Tibial artery (tissue), 4 donors: Measurements from ENCODE around the gene FADD.

Experiments
- DNase-seq, 2 donors: peaks; one replicate each; pipeline ENCODE4 v3.0.0-alpha.2; 2019
- H3K27ac ChIP-seq, 2 donors: fragments of 200-600 bp; sonication (generic) in 1 of 2; 1 replicate in 1 of 2; 2 replicates in 1 of 2; pipeline ENCODE4 v1.5.1; 2018 to 2019; ENCODE audit warnings: mild to moderate bottlenecking in 1 of 2
- H3K27me3 ChIP-seq, 2 donors: fragments of 200-600 bp; sonication (generic) in 1 of 2; one replicate each; pipeline versions ENCODE4 v1.5.1 to v1.6.0; 2016 to 2019
- H3K36me3 ChIP-seq, 3 donors: fragments of 200-600 bp; sonication (generic) in 2 of 3; one replicate each; pipeline ENCODE4 v1.5.1; 2016 to 2019; ENCODE audit warnings: mild to moderate bottlenecking in 2 of 3
- H3K4me1 ChIP-seq, 4 donors: fragments of 200-600 bp; sonication (generic) in 2 of 4; 1 replicate in 3 of 4; 2 replicates in 1 of 4; pipeline ENCODE4 v1.5.1; 2016 to 2019
- H3K4me3 ChIP-seq, 2 donors: fragments of 200-600 bp; sonication (generic) in 1 of 2; 1 replicate in 1 of 2; 2 replicates in 1 of 2; pipeline ENCODE4 v1.5.1; 2018 to 2019; ENCODE audit warnings: mild to moderate bottlenecking in 2 of 2
- H3K9me3 ChIP-seq, 3 donors: fragments of 200-600 bp; sonication (generic) in 1 of 3; one replicate each; pipeline ENCODE4 v1.5.1; 2016 to 2019
- CTCF ChIP-seq, 2 experiments: fragments of 200-600 bp in 1 of 2; fragments of 450-650 bp in 1 of 2; IDR thresholded peaks; one replicate each; pipeline ENCODE4 v1.5.1; 2017 to 2019; ENCODE audit warnings: antibody characterized with exemption in 2 of 2, mild to moderate bottlenecking in 1 of 2, moderate library complexity in 1 of 2
- intact Hi-C: fragments of 100-400 bp; cut with DNase I; formaldehyde crosslinking; loops from one replicate; pipeline ENCODE4 v1.15.0; 2023; ENCODE audit warnings: low total_unique reads

FADD gene

GRCh38 chr11:70168405-70168754 is 34.7 kb upstream of the FADD start:
- intact Hi-C loops, result no loop called here
- no peak for DNase-seq
- peaks cover 27 to 98% (median 93%) of the 10 kb centered on the region in 3 donors for H3K36me3 ChIP-seq
- H3K4me3 ChIP-seq, result no peak overlapping the region
- H3K9me3 ChIP-seq, result no peaks in the 10 kb centered on the region
- no peak overlapping the region for H3K27ac ChIP-seq
- H3K4me1 ChIP-seq, result peaks cover 0 to 10% (median 0%) of the 10 kb centered on the region in 4 donors
- H3K27me3 ChIP-seq, result no peaks in the 10 kb centered on the region
- TF ChIP-seq CTCF (IDR thresholded peaks at IDR 0.05), result no peak

GRCh38 chr11:70169127-70169526 is 34.0 kb upstream of the FADD start:
- H3K9me3 ChIP-seq, result no peaks in the 10 kb centered on the region
- no peak overlapping the region for H3K4me3 ChIP-seq
- no peak for DNase-seq
- peaks cover 31 to 98% (median 87%) of the 10 kb centered on the region in 3 donors for H3K36me3 ChIP-seq
- H3K27ac ChIP-seq, result no peak overlapping the region
- intact Hi-C loops, result no loop called here
- H3K4me1 ChIP-seq, result peaks cover 0 to 10% (median 0%) of the 10 kb centered on the region in 4 donors
- H3K27me3 ChIP-seq, result no peaks in the 10 kb centered on the region
- no peak for TF ChIP-seq CTCF (IDR thresholded peaks at IDR 0.05)

- DNase-seq, result no peak
- Histone ChIP-seq H3K27ac (no peak overlapping the region), H3K27me3 (no peaks in the 10 kb centered on the region)
Observed at GRCh38 chr11:70169632-70170031, 33.5 kb upstream of the FADD start.

GRCh38 chr11:70170596-70171210 is 32.4 kb upstream of the FADD start:
- Histone ChIP-seq H3K27me3 (no peaks in the 10 kb centered on the region), H3K4me3 (no peak overlapping the region), H3K27ac (no peak overlapping the region), H3K9me3 (no peaks in the 10 kb centered on the region), H3K4me1 (peaks cover 0 to 10% (median 0%) of the 10 kb centered on the region in 4 donors), H3K36me3 (peaks cover 31 to 97% (median 81%) of the 10 kb centered on the region in 3 donors)
- no peak for DNase-seq
- intact Hi-C loops, result no loop called here
- TF ChIP-seq CTCF (IDR thresholded peaks at IDR 0.05), result no peak

More at GRCh38 chr11:70169632-70170031, 33.5 kb upstream of the FADD start:
- H3K4me3 ChIP-seq, result no peak overlapping the region
- peaks cover 31 to 98% (median 87%) of the 10 kb centered on the region in 3 donors for H3K36me3 ChIP-seq
- intact Hi-C loops, result no loop called here
- H3K9me3 ChIP-seq, result no peaks in the 10 kb centered on the region
- peaks cover 0 to 10% (median 0%) of the 10 kb centered on the region in 4 donors for H3K4me1 ChIP-seq
- TF ChIP-seq CTCF (IDR thresholded peaks at IDR 0.05), result no peak

- no peaks in the 10 kb centered on the region for H3K27me3 ChIP-seq
- no peak overlapping the region for H3K4me3 ChIP-seq
- peaks cover 0 to 10% (median 0%) of the 10 kb centered on the region in 4 donors for H3K4me1 ChIP-seq
- no peak overlapping the region for H3K27ac ChIP-seq
- no peaks in the 10 kb centered on the region for H3K9me3 ChIP-seq
- no peak for DNase-seq
- intact Hi-C loops, result no loop called here
- no peak for TF ChIP-seq CTCF (IDR thresholded peaks at IDR 0.05)
- peaks cover 27 to 86% (median 61%) of the 10 kb centered on the region in 3 donors for H3K36me3 ChIP-seq
Observed at GRCh38 chr11:70173018-70173417, 30.1 kb upstream of the FADD start.
